Liver (tissue), 9 donors: ENCODE data around the gene NCAM2. TPM values are rescaled to one million over a fixed set of nuclear protein-coding genes. Genes with fewer than 3 reads are reported as not detected.

Experiments used
- DNase-seq: peaks from one replicate; pipeline ENCODE4 v3.0.0-alpha.2; 2017; ENCODE audit warnings: low spot score
- H3K27ac ChIP-seq, 2 donors: one replicate each; pipeline ENCODE4 v1.7.0; 2013; ENCODE audit warnings: inconsistent platforms in 2 of 2, low read length in 2 of 2, control low read depth in 1 of 2, low read depth in 1 of 2, mild to moderate bottlenecking in 1 of 2
- H3K27me3 ChIP-seq, 4 donors: one replicate each; pipeline versions ENCODE4 v1.6.1 to v1.7.0; 2013; ENCODE audit warnings: low read length in 3 of 4, inconsistent platforms in 1 of 4, mild to moderate bottlenecking in 1 of 4, moderate library complexity in 1 of 4; ENCODE audit not compliant: control insufficient read depth in 4 of 4, insufficient read depth in 4 of 4
- H3K36me3 ChIP-seq, 4 donors: one replicate each; pipeline versions ENCODE4 v1.6.1 to v1.7.0; 2013; ENCODE audit warnings: low read length in 3 of 4, mild to moderate bottlenecking in 3 of 4, low read depth in 1 of 4, moderate library complexity in 1 of 4; ENCODE audit not compliant: control insufficient read depth in 4 of 4, insufficient read depth in 3 of 4
- H3K4me1 ChIP-seq, 4 donors: one replicate each; pipeline versions ENCODE4 v1.6.1 to v1.7.0; 2013; ENCODE audit warnings: low read length in 3 of 4, mild to moderate bottlenecking in 3 of 4, moderate library complexity in 1 of 4; ENCODE audit not compliant: control insufficient read depth in 4 of 4, insufficient read depth in 4 of 4
- H3K4me3 ChIP-seq, 3 donors: one replicate each; pipeline versions ENCODE4 v1.6.1 to v1.7.0; 2013; ENCODE audit warnings: low read length in 3 of 3, control low read depth in 1 of 3, low read depth in 1 of 3, mild to moderate bottlenecking in 1 of 3
- H3K9ac ChIP-seq, 2 donors: one replicate each; pipeline ENCODE4 v1.7.0; 2013; ENCODE audit warnings: low read length in 2 of 2, mild to moderate bottlenecking in 2 of 2, moderate library complexity in 2 of 2, control low read depth in 1 of 2, low read depth in 1 of 2
- H3K9me3 ChIP-seq, 4 donors: one replicate each; pipeline versions ENCODE4 v1.6.1 to v1.7.0; 2013; ENCODE audit warnings: low read length in 3 of 4; ENCODE audit not compliant: control insufficient read depth in 4 of 4
- ATF3 ChIP-seq: IDR thresholded peaks from 2 replicates; pipeline ENCODE4 v1.6.1; 2016; ENCODE audit warnings: antibody characterized with exemption
- CTCF ChIP-seq: fragments of 150-350 bp; IDR thresholded peaks from 2 replicates; pipeline ENCODE4 v1.5.1; 2017; ENCODE audit warnings: improper control_type of control experiment, low read depth, low read length; ENCODE audit not compliant: missing input control
- EGR1 ChIP-seq, 2 donors: IDR thresholded peaks; 2 replicates each; pipeline ENCODE4 v1.6.1; 2016 to 2018; ENCODE audit warnings: antibody characterized with exemption in 2 of 2, low read depth in 2 of 2
- GABPA ChIP-seq, 2 donors: IDR thresholded peaks in 1 of 2; conservative IDR thresholded peaks in 1 of 2; 2 replicates each; pipeline ENCODE4 v1.6.1; 2016; ENCODE audit warnings: antibody characterized with exemption in 2 of 2, mild to moderate bottlenecking in 1 of 2, moderate library complexity in 1 of 2
- HNF4A ChIP-seq, 2 donors: conservative IDR thresholded peaks; 2 replicates each; pipeline ENCODE4 v1.6.1; 2016; ENCODE audit warnings: antibody characterized with exemption in 2 of 2, mild to moderate bottlenecking in 2 of 2
- HNF4G ChIP-seq: IDR thresholded peaks from 2 replicates; pipeline ENCODE4 v1.6.1; 2016; ENCODE audit warnings: antibody characterized with exemption
- JUND ChIP-seq, 2 donors: IDR thresholded peaks; 2 replicates each; pipeline ENCODE4 v1.6.1; 2016; ENCODE audit warnings: antibody characterized with exemption in 2 of 2
- MAX ChIP-seq: IDR thresholded peaks from 2 replicates; pipeline ENCODE4 v1.6.1; 2016; ENCODE audit warnings: antibody characterized with exemption
- NR2F2 ChIP-seq: IDR thresholded peaks from 2 replicates; pipeline ENCODE4 v1.6.1; 2016; ENCODE audit warnings: antibody characterized with exemption
- RAD21 ChIP-seq, 2 donors: IDR thresholded peaks; 2 replicates each; pipeline ENCODE4 v1.6.1; 2016; ENCODE audit warnings: antibody characterized with exemption in 2 of 2, mild to moderate bottlenecking in 2 of 2
- REST ChIP-seq: IDR thresholded peaks from 2 replicates; pipeline ENCODE4 v1.6.1; 2016; ENCODE audit warnings: antibody characterized with exemption, mild to moderate bottlenecking
- RXRA ChIP-seq, 2 donors: IDR thresholded peaks; 2 replicates each; pipeline ENCODE4 v1.6.1; 2017 to 2018; ENCODE audit warnings: antibody characterized with exemption in 2 of 2, mild to moderate bottlenecking in 1 of 2
- SP1 ChIP-seq: IDR thresholded peaks from 2 replicates; pipeline ENCODE4 v1.6.1; 2018; ENCODE audit warnings: antibody characterized with exemption, mild to moderate bottlenecking
- TAF1 ChIP-seq: conservative IDR thresholded peaks from 2 replicates; pipeline ENCODE4 v1.6.1; 2016; ENCODE audit warnings: antibody characterized with exemption, mild to moderate bottlenecking
- YY1 ChIP-seq: IDR thresholded peaks from 2 replicates; pipeline ENCODE4 v1.6.1; 2016; ENCODE audit warnings: antibody characterized with exemption, mild to moderate bottlenecking
- ZBTB33 ChIP-seq: IDR thresholded peaks from 2 replicates; pipeline ENCODE4 v1.6.1; 2016; ENCODE audit warnings: antibody characterized with exemption
- WGBS: extraction: QIAGEN DNeasy Blood & Tissue Kit; methylation state at CpG from one replicate; pipeline ENCODE4 v1.1.7; 2013; 5-methylcytosine and 5-hydroxymethylcytosine counted together
- polyA plus RNA-seq, 2 donors: library from polyadenylated mRNA; stranded (reverse) in 1 of 2; unstranded in 1 of 2; fragments of 200-250 nt in 1 of 2; fragments of >200 nt in 1 of 2; fragmentation: Nextera tagmentation in 1 of 2; extraction: Ambion mirVana in 1 of 2; gene quantifications; one replicate each; pipeline versions ENCODE4 v1.2.1 to v1.2.3, GENCODE V29; 2013 to 2015
- total RNA-seq, 2 donors: library from RNA; depleted of rRNA; stranded (reverse); fragments of >200 nt; gene quantifications; one replicate each; pipeline ENCODE4 v1.2.3, GENCODE V29; 2014
- donor health status: healthy.
- donor health status: healthy.
- donor health status: healthy.
- donor health status: healthy.
- donor health status: healthy.

NCAM2 gene
- total and polyA plus RNA-seq, 4 donors, result 0.06 to 0.51 (median 0.24) TPM

- no peak for TF ChIP-seq JUND (IDR thresholded peaks at IDR 0.05)
- TF ChIP-seq RAD21 (IDR thresholded peaks at IDR 0.05), result no peak
- TF ChIP-seq RXRA (IDR thresholded peaks at IDR 0.05), result no peak
- TF ChIP-seq GABPA (IDR thresholded peaks at IDR 0.05 in 1 of 2, conservative IDR thresholded peaks at IDR 0.05 in 1 of 2), result no peak
Measured at GRCh38 chr21:21029164-21029563, 31.0 kb downstream of the NCAM2 start (continued).

- no peak for TF ChIP-seq ATF3
- no peak for TF ChIP-seq YY1
- no peak for TF ChIP-seq TAF1
- no peak for TF ChIP-seq GABPA (IDR thresholded peaks at IDR 0.05 in 1 of 2, conservative IDR thresholded peaks at IDR 0.05 in 1 of 2)
- TF ChIP-seq NR2F2, result no peak
- no peak for TF ChIP-seq EGR1 (IDR thresholded peaks at IDR 0.05; ENCODE audit: low read depth in 2 of 2)
- no peak for TF ChIP-seq RXRA (IDR thresholded peaks at IDR 0.05)
- no peak for TF ChIP-seq HNF4A (conservative IDR thresholded peaks at IDR 0.05)
- TF ChIP-seq RAD21 (IDR thresholded peaks at IDR 0.05), result no peak
- no peak for TF ChIP-seq HNF4G
- no peak for TF ChIP-seq JUND (IDR thresholded peaks at IDR 0.05)
- no peak for TF ChIP-seq CTCF
- TF ChIP-seq ZBTB33, result no peak
- TF ChIP-seq SP1, result no peak
- no peak for TF ChIP-seq REST
- TF ChIP-seq MAX, result no peak
- Histone ChIP-seq H3K27ac (no peak overlapping the region), H3K4me1 (no peaks in the 10 kb centered on the region), H3K27me3 (no peaks in the 10 kb centered on the region), H3K9ac (no peak overlapping the region), H3K9me3 (no peaks in the 10 kb centered on the region), H3K36me3 (no peaks in the 10 kb centered on the region), H3K4me3 (no peak overlapping the region)
- WGBS, result 65% methylated on average over 5 of the region's 5 CpGs
- DNase-seq, result no peak
Measured at GRCh38 chr21:21030311-21030710, 32.1 kb downstream of the NCAM2 start.
